RKO (cell line): ENCODE data around the gene OR1A2.
"Not testable (repeated sequence)": the region's sequence is repeated elsewhere in the genome, so short reads cannot be mapped to it uniquely, and the experiment has no call there.

ENCODE experiments used
- DNase-seq: peaks from one replicate; pipeline ENCODE4 v3.0.0-alpha.2; 2016; ENCODE audit warnings: low spot score

OR1A2 gene, protein sequence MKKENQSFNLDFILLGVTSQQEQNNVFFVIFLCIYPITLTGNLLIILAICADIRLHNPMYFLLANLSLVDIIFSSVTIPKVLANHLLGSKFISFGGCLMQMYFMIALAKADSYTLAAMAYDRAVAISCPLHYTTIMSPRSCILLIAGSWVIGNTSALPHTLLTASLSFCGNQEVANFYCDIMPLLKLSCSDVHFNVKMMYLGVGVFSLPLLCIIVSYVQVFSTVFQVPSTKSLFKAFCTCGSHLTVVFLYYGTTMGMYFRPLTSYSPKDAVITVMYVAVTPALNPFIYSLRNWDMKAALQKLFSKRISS

GRCh38 chr17:3197219-3197618 lies at the start of gene OR1A2:
Gene OR1A2 (plus strand): TSS chr17:3197519. CDS start chr17:3197519, 0 bp downstream.
- no peak for DNase-seq

GRCh38 chr17:3157218-3157617 lies 40.1 kb upstream of the OR1A2 start:
- no peak for DNase-seq

DNA sequence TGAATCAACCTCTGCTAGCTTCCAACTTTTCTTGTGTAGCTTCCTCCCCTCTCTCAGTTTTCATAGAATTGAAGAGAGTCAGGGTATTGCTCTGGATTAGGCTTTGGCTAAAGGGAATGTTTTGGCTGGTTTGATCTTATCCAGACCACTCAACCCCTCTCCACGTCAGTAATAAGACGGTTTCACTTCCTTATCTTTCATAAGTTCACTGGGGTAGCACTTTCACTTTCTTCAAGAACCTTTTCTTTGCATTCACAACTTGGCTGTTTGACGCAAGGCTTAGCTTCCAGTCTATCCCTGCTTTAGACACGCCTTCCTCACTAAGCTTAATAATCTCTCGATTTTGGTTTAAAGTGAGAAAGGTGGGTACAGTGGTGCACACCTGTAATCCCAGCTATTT lies 29.7 kb upstream of the OR1A2 start:
- no peak for DNase-seq

- no peak for DNase-seq
Observed at GRCh38 chr17:3189961-3190360, 7.4 kb upstream of the OR1A2 start.

GRCh38 chr17:3207367-3207766 lies 10.0 kb downstream of the OR1A2 start, which contains the start of gene OR1A1:
Gene OR1A1 (plus strand): TSS chr17:3207667. CDS start chr17:3215621, 7,954 bp downstream.
- no peak for DNase-seq

DNA sequence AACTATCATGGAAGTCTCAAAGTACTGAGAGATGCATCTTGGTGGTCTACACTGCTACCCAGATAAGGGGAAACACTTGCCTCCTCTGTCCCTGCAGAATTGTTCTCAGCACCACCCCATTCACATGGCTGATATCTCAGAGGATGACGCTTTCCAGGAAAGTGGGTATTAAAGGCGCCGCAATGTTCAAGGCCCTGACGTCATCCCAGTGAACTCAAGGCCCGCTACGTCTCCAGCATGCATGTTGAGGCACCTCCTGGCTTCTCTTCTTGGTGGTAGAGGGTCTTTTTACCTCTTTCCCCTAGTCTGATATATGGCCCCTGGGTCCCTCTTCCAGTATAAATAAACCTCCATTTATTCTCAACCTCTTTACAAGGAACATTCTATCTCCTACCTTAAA lies 11.2 kb downstream of the OR1A2 start:
- DNase-seq: no peak

DNA sequence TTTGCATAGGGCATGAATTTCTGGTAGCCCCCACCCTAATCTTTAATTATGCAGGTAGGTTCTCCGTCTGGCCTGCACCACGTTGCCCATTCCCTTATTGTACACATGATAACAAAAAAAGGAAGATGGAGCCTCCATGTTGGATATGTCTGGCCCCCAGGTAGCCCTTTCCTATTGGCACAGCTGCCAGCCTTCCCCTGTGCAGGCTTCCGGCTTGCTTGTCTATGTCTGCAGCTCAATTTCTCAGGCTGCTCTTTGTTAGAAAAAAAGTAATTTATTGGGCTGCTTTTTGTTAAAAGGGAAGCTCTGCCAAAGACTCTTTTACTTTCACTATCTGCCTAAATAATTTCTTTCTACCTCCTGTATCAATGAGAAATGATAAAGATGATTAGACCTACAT lies 15.7 kb downstream of the OR1A2 start:
- DNase-seq: no peak

DNA sequence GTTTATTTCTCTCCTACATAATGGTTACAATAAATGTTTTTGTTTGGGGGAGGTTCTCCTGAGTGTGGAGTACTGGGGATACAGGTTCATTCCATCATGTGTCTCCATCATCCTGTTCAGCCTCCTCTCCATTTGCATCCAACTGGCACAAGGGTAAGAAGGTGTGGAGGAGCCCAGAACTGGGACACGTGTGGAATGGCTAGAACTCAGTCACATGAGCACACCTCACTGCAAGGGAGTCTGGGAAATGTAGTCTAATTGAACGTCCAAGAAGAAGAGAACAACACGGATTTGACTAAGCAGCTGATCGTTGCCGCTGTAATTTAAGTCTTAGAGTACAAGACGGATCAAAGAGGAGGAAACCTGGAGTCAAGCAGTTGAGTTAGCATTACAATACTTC lies 16.3 kb downstream of the OR1A2 start:
- DNase-seq: no peak

DNA sequence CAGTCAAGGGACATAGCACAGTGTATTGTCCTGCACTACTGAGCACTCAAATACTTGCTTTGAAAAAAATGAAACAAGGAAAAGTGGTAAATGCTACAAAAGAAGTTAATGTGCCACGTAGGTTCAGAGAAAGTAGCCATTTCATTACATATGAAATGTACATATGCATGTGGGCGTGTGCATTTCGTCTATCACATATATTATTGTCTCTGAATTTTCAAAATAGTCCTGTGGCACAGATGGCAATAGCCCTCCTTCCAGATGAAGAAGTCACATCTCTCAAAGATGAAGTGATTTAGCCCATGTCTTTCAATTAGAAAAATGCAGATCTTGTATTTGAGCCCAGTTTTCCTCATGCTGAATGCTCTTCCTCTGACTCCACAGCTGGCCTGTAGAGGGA lies 22.7 kb downstream of the OR1A2 start:
- DNase-seq: not testable (repeated sequence)

DNA sequence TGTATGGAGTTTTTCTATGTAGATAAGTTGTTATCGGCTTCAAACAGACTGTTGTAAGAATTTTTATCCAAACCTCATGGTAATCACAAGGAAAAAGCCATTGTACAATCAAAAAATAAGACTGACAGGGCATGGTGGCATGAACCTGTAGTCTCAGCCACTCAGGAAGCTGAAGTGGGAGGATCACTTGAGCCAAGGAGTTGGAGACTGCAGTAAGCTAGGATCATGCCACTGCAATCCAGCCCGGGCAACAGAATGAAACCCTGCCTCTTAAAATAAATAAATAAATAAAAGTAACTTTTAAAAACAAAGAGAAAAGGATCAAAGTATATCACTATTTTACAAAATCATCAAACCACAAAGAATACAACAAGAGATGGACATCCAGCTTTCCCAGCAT lies 24.5 kb downstream of the OR1A2 start:
- no peak for DNase-seq

GRCh38 chr17:3222505-3222904 lies 25.2 kb downstream of the OR1A2 start:
- DNase-seq: no peak

GRCh38 chr17:3224721-3225352 lies 27.5 kb downstream of the OR1A2 start:
- DNase-seq: not testable (repeated sequence)

DNA sequence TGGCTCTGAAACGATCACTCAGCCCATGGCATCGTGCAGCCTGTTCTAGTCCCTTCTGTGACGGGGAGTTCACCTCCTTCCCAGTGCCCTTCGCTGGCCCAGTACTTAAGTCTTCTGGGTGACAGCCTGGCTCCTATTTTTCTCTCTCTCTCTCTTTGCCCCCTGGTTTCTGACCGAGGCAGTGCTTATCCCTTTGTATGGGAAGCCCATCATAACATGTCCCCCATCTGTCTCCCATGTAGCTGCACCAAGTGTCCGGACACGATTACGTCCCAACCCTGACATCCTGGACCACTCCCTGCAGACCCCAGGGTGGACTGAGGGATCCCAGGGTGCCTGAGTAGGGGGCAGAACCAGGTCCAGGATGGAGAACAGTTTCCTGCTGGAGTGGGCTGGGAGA lies 35.0 kb downstream of the OR1A2 start:
- DNase-seq: not testable (repeated sequence)

DNA sequence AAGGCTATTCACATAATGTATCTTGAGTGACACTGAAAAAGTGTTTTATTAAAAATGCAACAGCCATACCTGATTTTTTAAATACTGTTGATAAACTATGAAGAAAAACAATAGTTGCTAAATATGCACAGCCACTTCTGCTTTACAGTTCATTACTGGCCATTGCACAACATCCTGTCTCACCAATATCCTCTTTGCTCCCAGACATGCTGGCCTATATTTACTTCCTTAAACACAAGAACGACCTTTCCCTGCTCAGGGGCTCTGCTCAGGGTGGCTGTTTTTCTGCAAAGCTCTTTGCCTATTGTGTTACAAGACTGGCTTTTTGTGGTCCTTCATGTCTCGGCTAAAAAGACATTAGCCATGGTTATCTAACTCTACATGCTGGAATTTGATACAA lies 41.4 kb downstream of the OR1A2 start:
- not testable (repeated sequence) for DNase-seq

GRCh38 chr17:3241044-3241443 lies 43.7 kb downstream of the OR1A2 start:
- not testable (repeated sequence) for DNase-seq

GRCh38 chr17:3244841-3245240 lies 47.5 kb downstream of the OR1A2 start:
- not testable (repeated sequence) for DNase-seq
